Stimulated activated naive CD8-positive, alpha-beta T cell treated with anti-CD3 and anti-CD28 coated beads, Interleukin-15, Interleukin-2, amounts not matched to agents 100 ng/mL and 50 ng/mL, for 24 hours (primary cell): ENCODE data around the gene TUBA3C.
"Not testable (repeated sequence)": the region's sequence is repeated elsewhere in the genome, so short reads cannot be mapped to it uniquely, and the experiment has no call there.

ENCODE experiments used
- H3K27ac Mint-ChIP-seq: one replicate; pipeline ENCODE4 v1.8.0; 2021; ENCODE audit warnings: mild to moderate bottlenecking, mixed read lengths
- H3K27me3 Mint-ChIP-seq: one replicate; pipeline ENCODE4 v1.8.0; 2021; ENCODE audit warnings: mixed read lengths
- H3K36me3 Mint-ChIP-seq: one replicate; pipeline ENCODE4 v1.8.0; 2021; ENCODE audit warnings: low read depth, mixed read lengths
- H3K4me1 Mint-ChIP-seq: one replicate; pipeline ENCODE4 v1.8.0; 2021; ENCODE audit warnings: low read depth, mixed read lengths
- H3K4me3 Mint-ChIP-seq: one replicate; pipeline ENCODE4 v1.8.0; 2021; ENCODE audit warnings: mild to moderate bottlenecking, mixed read lengths
- H3K9me3 Mint-ChIP-seq: one replicate; pipeline ENCODE4 v1.8.0; 2021; ENCODE audit warnings: mixed read lengths

Gene TUBA3C

GRCh38 chr13:19181621-19182485, at the start of gene TUBA3C:
Gene TUBA3C, minus strand, starts transcription at chr13:19181824. Its CDS starts 77 bp downstream, at chr13:19181747.
- Mint-ChIP-seq H3K9me3 (peaks cover 3% of the 10 kb centered on the region), H3K36me3 (no peaks in the 10 kb centered on the region), H3K4me3 (no peak within 1 kb of the TSS), H3K4me1 (no peaks in the 10 kb centered on the region), H3K27me3 (no peaks in the 10 kb centered on the region), H3K27ac (no peak within 1 kb of the TSS)

GRCh38 chr13:19207413-19207812, 25.8 kb upstream of the TUBA3C start:
- H3K27ac Mint-ChIP-seq, H3K36me3 Mint-ChIP-seq, H3K27me3 Mint-ChIP-seq: not testable (repeated sequence)

DNA sequence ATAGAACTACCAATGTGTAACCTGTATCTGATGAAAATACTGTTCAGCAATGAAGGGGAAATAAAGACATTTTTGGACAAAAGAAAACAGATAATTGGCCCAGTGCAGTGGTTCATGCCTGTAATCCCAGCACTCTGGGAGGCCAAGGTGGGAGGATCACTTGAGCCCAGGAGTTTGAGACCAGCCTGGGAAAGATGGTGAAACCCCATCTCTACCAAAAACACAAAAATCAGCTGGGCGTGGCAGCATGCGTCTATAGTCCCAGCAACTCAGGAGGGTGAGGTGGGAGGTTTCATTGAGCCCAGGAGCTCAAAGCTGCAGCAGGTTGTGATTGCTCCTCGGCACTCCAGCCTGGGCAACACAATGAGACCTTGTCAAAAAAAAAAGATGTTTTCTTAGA, 11.0 kb upstream of the TUBA3C start:
- H3K4me3 Mint-ChIP-seq, H3K36me3 Mint-ChIP-seq, H3K27me3 Mint-ChIP-seq, H3K27ac Mint-ChIP-seq, H3K4me1 Mint-ChIP-seq, H3K9me3 Mint-ChIP-seq: not testable (repeated sequence)

More at GRCh38 chr13:19207413-19207812, 25.8 kb upstream of the TUBA3C start:
- not testable (repeated sequence) for H3K9me3 Mint-ChIP-seq, H3K4me1 Mint-ChIP-seq, H3K4me3 Mint-ChIP-seq

DNA sequence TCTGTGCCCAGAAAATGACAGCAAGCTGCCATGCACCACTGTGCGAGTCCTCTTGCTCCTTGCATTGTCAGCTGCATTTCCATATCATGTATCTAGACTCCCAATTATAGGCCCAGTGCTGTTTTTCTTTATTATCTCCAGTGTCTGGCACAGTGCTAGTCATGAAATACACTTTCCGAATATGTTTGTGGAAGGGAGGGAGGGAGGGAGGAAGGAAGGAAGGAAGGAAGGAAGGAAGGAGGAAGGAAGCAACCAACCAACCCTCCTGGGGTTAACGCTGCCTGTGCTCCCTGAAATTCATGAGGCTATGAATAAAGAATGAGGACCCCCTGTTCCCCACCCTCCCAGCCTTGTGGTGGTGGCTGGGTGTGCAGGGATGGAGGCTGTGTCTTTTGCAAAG, 8.3 kb upstream of the TUBA3C start:
- H3K4me3 Mint-ChIP-seq, H3K4me1 Mint-ChIP-seq, H3K36me3 Mint-ChIP-seq, H3K27ac Mint-ChIP-seq, H3K27me3 Mint-ChIP-seq, H3K9me3 Mint-ChIP-seq: not testable (repeated sequence)

GRCh38 chr13:19189368-19189767, 7.7 kb upstream of the TUBA3C start:
- not testable (repeated sequence) for H3K4me1 Mint-ChIP-seq, H3K9me3 Mint-ChIP-seq, H3K36me3 Mint-ChIP-seq, H3K4me3 Mint-ChIP-seq, H3K27ac Mint-ChIP-seq, H3K27me3 Mint-ChIP-seq

GRCh38 chr13:19185865-19186645, 4.4 kb upstream of the TUBA3C start:
- H3K27ac Mint-ChIP-seq = no peak overlapping the region
- H3K27me3 Mint-ChIP-seq = no peaks in the 10 kb centered on the region
- H3K9me3 Mint-ChIP-seq = no peaks in the 10 kb centered on the region
- H3K4me1 Mint-ChIP-seq = no peaks in the 10 kb centered on the region
- H3K36me3 Mint-ChIP-seq = no peaks in the 10 kb centered on the region
- no peak overlapping the region for H3K4me3 Mint-ChIP-seq

- no peak overlapping the region for H3K4me3 Mint-ChIP-seq
- no peak overlapping the region for H3K27ac Mint-ChIP-seq
- no peaks in the 10 kb centered on the region for H3K36me3 Mint-ChIP-seq
- H3K9me3 Mint-ChIP-seq = no peaks in the 10 kb centered on the region
- H3K27me3 Mint-ChIP-seq = no peaks in the 10 kb centered on the region
- H3K4me1 Mint-ChIP-seq = no peaks in the 10 kb centered on the region
Measured at GRCh38 chr13:19185086-19185864, 3.7 kb upstream of the TUBA3C start.

DNA sequence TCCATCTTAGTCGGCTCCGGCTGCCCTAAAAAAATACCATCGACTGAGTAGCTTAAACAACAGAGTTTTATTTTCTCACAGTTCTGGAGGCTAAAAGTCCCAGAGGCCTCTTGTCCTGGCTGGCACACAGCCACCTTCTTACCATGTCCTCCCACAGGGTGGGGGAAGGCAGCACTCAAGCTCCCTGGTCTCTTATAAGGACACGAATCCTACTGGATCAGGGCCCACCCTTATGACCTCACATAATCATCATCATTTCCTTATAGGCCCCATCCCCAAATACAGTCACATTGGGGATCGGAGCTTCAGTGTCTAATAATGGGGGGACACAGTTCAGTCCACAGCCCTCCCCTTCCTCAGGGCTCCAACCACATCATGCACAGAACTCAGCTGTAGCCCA, 2.6 kb upstream of the TUBA3C start:
- Mint-ChIP-seq H3K27ac (no peak overlapping the region), H3K9me3 (no peaks in the 10 kb centered on the region), H3K27me3 (no peaks in the 10 kb centered on the region), H3K4me1 (no peaks in the 10 kb centered on the region), H3K4me3 (no peak overlapping the region), H3K36me3 (no peaks in the 10 kb centered on the region)

GRCh38 chr13:19183676-19184075, 2.1 kb upstream of the TUBA3C start:
- no peaks in the 10 kb centered on the region for H3K27me3 Mint-ChIP-seq
- no peak overlapping the region for H3K27ac Mint-ChIP-seq
- H3K4me1 Mint-ChIP-seq = no peaks in the 10 kb centered on the region
- no peaks in the 10 kb centered on the region for H3K9me3 Mint-ChIP-seq
- H3K4me3 Mint-ChIP-seq = no peak overlapping the region
- H3K36me3 Mint-ChIP-seq = no peaks in the 10 kb centered on the region

DNA sequence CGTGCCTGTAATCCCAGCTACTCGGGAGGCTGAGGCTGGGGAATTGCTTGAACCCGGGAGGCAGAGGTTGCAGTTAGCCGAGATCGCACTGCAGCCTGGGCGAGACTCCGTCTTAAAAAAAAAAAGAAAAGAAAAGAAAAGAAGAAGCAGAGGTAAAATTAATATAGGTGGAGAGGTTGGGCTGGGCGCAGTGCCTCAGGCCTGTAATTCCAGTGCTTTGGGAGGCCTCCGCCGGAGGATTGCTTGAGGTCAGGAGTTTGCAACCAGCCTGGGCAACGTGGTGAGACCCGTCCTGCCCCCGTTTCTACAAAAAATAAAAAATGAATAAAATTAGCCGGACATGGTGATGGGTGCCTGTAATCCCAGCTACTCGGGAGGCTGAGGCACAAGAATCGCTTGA, 912 bp upstream of the TUBA3C start:
- H3K36me3 Mint-ChIP-seq = no peaks in the 10 kb centered on the region
- no peak overlapping the region for H3K27ac Mint-ChIP-seq
- H3K4me1 Mint-ChIP-seq = no peaks in the 10 kb centered on the region
- no peak overlapping the region for H3K4me3 Mint-ChIP-seq
- H3K27me3 Mint-ChIP-seq = no peaks in the 10 kb centered on the region
- H3K9me3 Mint-ChIP-seq = peaks cover 3% of the 10 kb centered on the region

GRCh38 chr13:19181021-19181620, 503 bp downstream of the TUBA3C start:
- H3K4me3 Mint-ChIP-seq = no peak overlapping the region
- peaks cover 3% of the 10 kb centered on the region for H3K9me3 Mint-ChIP-seq
- no peaks in the 10 kb centered on the region for H3K36me3 Mint-ChIP-seq
- no peaks in the 10 kb centered on the region for H3K27me3 Mint-ChIP-seq
- no peaks in the 10 kb centered on the region for H3K4me1 Mint-ChIP-seq
- H3K27ac Mint-ChIP-seq = no peak overlapping the region

- no peak overlapping the region for H3K4me3 Mint-ChIP-seq
- H3K27me3 Mint-ChIP-seq = no peaks in the 10 kb centered on the region
- H3K36me3 Mint-ChIP-seq = no peaks in the 10 kb centered on the region
- H3K9me3 Mint-ChIP-seq = peaks cover 3% of the 10 kb centered on the region
- no peaks in the 10 kb centered on the region for H3K4me1 Mint-ChIP-seq
- no peak overlapping the region for H3K27ac Mint-ChIP-seq
Measured at GRCh38 chr13:19179916-19180315, 1.7 kb downstream of the TUBA3C start.

GRCh38 chr13:19178901-19179593, 2.6 kb downstream of the TUBA3C start:
- Mint-ChIP-seq H3K27ac (no peak overlapping the region), H3K4me3 (no peak overlapping the region), H3K27me3 (no peaks in the 10 kb centered on the region), H3K9me3 (peaks cover 3% of the 10 kb centered on the region), H3K4me1 (no peaks in the 10 kb centered on the region), H3K36me3 (no peaks in the 10 kb centered on the region)

- H3K36me3 Mint-ChIP-seq = not testable (repeated sequence)
Measured at GRCh38 chr13:19176981-19177776, 4.4 kb downstream of the TUBA3C start.

More at GRCh38 chr13:19176981-19177776, 4.4 kb downstream of the TUBA3C start:
- not testable (repeated sequence) for H3K4me1 Mint-ChIP-seq, H3K27me3 Mint-ChIP-seq, H3K4me3 Mint-ChIP-seq, H3K9me3 Mint-ChIP-seq, H3K27ac Mint-ChIP-seq
